ENCODE data around the gene HSPA9.

DNA sequence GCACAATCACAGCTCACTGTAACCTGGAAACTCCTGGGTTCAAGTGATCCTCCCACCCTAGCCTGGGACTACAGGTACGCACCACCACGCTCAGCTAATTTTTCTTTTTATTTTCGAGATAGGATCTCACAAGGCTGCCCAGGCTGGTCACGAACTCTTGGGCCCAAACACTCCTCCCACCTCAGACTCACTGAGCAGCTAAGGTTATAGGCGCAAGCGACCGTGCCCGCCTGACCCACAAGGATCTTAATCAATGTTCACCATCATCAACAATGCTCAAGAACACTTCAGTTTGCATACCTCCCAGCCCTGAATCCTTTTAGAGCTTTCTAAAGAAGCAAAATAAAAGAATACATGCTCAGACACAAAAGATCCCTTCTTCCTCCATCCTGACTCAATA lies 45.4 kb downstream of the HSPA9 start:
- TF ChIP-seq POLR2AphosphoS5 (IDR thresholded peaks at IDR 0.05; ENCODE audit: low read depth, low read length) (no peak), TAF1 (IDR thresholded peaks at IDR 0.05; ENCODE audit: borderline replicate concordance, insufficient read depth, low read length) (no peak), SIN3A (IDR thresholded peaks at IDR 0.05; ENCODE audit: borderline replicate concordance, insufficient read depth, low read length) (no peak)
- TF ChIP-seq, protein P1, sequence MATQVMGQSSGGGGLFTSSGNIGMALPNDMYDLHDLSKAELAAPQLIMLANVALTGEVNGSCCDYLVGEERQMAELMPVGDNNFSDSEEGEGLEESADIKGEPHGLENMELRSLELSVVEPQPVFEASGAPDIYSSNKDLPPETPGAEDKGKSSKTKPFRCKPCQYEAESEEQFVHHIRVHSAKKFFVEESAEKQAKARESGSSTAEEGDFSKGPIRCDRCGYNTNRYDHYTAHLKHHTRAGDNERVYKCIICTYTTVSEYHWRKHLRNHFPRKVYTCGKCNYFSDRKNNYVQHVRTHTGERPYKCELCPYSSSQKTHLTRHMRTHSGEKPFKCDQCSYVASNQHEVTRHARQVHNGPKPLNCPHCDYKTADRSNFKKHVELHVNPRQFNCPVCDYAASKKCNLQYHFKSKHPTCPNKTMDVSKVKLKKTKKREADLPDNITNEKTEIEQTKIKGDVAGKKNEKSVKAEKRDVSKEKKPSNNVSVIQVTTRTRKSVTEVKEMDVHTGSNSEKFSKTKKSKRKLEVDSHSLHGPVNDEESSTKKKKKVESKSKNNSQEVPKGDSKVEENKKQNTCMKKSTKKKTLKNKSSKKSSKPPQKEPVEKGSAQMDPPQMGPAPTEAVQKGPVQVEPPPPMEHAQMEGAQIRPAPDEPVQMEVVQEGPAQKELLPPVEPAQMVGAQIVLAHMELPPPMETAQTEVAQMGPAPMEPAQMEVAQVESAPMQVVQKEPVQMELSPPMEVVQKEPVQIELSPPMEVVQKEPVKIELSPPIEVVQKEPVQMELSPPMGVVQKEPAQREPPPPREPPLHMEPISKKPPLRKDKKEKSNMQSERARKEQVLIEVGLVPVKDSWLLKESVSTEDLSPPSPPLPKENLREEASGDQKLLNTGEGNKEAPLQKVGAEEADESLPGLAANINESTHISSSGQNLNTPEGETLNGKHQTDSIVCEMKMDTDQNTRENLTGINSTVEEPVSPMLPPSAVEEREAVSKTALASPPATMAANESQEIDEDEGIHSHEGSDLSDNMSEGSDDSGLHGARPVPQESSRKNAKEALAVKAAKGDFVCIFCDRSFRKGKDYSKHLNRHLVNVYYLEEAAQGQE (IDR thresholded peaks at IDR 0.05; ENCODE audit: insufficient read depth in 1 of 2, low read depth in 2 of 2, low read length in 2 of 2), result no peak
